SKM-1 treated with dmso at 0.1 percent for 144 hours (cell line): Measurements from ENCODE around the gene CIAO3.

Experiments used
- DNase-seq: peaks from one replicate; lab custom pipeline; 2025; ENCODE audit not compliant: unreplicated experiment; lab: John Stamatoyannopoulos, UW

Gene CIAO3

DNA sequence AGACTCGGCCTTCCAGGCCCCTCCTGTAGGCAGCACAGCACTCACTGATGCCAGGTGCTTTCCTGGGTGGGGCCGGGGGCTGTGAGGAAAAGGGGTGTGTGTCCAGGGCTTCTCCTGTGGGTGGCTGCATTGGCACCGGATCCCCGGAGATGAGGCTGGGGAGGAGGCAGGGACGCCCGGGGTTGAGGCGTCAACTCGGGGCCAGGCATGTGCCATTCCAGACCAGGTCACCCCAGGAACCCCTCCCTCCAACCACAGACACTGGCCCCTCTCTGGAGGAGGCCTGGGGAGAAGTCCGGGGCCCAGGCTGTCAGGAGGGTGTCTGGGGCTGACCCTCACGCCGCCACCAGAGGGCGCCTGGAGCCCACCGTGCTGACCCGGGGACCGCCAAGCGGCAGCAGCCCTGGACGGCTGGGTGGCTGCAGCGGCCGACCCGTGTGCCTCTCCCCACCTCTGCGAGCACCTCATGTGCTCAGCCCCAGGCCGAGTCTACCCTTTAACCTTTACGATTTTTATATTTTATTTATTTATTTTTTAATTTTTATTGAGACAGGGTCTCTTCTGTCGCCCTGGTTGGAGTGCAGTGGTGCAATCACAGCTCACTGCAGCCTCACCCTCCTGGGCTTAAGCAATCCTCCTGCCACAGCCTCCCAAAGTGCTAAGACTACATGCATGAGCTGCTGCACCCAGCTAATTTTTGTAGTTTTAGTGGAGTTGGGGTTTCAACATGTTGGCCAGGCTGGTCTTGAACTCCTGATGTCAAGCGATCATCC is 29.1 kb downstream of the CIAO3 start:
- DNase-seq, result peak; percentile 45

DNA sequence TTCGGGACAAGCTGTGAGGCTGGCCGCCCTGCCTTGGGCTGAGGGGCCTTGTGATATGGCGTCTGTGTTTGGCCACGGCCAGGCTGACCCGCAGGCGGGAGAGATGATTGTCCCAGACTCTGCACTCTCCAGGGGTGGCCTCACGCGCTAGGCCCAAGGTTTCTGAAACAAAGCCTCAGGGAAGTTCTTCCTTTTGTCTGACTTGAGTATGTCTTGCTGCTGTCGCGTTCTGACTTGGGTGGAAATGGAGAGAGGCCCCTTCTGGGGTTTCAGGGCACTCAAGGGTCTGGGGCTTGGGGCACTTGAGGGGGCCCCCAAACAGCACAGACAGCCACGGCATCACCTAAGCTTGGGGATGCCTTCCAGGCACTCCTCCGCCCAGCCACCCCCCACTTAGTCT is 29.7 kb downstream of the CIAO3 start:
- DNase-seq, result no peak

DNA sequence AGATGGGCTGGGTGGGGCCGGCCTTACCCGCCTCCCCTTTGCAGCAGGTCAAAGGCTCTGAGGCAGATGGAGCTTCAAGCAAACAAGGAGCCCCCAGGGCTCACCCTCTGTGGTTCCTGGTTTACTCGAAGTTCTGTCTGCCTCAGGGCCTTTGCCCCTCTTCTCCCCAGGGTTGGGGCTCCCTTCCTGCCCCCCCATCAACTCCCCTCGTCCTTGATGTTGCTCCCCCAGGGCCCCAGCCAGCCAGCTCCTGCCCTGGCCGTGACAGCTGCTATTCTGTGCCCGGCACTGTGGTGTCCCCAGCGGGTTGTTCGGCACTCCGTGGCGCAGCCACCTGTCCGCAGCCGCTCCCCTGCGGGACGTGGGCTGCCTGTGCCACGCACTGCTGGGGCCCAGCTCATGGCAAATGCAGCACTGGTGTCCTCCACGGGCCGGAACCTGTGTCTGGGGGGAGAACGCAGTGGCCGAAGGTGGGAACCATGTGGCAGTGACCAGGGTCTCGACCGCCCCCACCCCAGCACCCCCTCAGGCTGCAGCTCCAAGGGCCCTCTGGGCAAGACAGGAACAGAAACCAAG is 30.2 kb downstream of the CIAO3 start:
- DNase-seq, result no peak

DNA sequence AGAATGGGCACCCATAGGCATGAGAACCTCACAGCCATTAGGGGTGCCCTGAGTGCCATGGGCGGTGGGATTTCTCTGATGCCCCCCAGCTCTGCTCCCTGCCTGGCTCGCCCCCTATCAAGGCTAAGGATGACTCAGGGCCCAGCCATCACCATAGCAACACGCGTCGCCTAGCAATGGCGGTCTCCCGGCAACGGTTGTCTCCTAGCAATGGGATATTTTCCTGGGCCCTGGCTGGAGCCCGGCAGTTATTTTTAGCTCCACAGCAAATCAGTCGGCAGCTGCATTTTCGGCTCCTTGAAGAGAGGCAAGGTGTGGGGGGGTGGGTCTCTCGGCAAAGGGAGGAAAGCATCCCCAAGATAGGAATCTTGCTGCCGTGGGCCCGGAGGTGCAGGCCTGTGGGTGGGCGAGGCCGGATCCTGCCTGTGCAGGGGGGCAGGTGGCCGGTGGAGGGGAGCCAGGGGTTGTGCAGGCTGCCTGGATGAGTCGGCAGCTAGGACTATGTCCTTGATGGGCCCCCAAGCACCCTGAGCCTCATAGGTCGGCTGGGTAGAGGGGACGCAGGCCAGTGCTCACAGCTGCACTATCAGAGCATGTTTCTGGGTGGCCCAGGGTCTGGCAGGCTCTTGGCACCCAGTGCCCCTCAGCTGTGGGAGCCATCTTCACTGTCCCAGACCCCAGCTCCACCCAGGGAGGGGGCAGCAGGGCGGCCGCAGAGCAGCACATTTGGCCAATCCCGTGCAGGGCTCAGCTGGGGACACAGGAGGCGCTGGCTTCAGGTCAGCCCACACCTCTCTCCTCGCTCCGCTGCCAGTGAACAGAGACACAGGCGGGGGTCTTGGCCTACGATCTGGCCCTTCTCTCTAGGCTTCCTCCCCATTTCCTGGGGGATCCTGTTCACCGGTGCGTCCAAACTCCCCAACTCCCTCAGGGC is 31.0 kb downstream of the CIAO3 start:
- DNase-seq, result no peak

GRCh38 chr16:708959-709358 is 31.8 kb downstream of the CIAO3 start:
- DNase-seq, result no peak

DNA sequence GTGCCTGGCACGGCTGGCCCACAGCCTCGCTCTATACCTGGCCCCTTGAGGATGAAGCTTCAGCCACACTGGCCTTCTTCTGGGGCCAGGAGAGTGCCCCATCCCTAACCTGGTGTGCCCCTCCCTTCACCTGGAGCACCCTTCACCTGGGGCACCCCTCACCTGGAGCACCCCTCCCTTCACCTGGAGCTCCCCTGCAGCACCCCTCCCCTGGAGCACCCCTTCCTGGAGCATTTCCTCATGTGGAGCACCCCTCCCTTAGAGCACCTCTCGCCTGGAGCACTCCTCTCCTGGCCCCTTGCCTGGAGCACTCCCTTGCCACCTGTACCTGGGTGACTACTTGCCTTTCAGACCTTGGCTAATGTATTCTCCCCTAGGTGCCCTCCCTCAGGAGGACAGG is 32.8 kb downstream of the CIAO3 start:
- DNase-seq, result no peak

GRCh38 chr16:707062-707538 is 33.7 kb downstream of the CIAO3 start:
- DNase-seq, result no peak

- DNase-seq, result no peak
Observed at GRCh38 chr16:706189-707061, 34.4 kb downstream of the CIAO3 start.

GRCh38 chr16:705431-706188 is 35.2 kb downstream of the CIAO3 start, which contains the start of gene FBXL16:
TSS of gene FBXL16 (minus strand) at chr16:705801. CDS start at chr16:697405, 8,396 bp downstream.
- DNase-seq, result no peak

- DNase-seq, result no peak
Observed at GRCh38 chr16:704552-705380, 36.0 kb downstream of the CIAO3 start.

GRCh38 chr16:704047-704446 is 36.8 kb downstream of the CIAO3 start:
- DNase-seq, result no peak

GRCh38 chr16:703406-703805 is 37.4 kb downstream of the CIAO3 start:
- no peak for DNase-seq

DNA sequence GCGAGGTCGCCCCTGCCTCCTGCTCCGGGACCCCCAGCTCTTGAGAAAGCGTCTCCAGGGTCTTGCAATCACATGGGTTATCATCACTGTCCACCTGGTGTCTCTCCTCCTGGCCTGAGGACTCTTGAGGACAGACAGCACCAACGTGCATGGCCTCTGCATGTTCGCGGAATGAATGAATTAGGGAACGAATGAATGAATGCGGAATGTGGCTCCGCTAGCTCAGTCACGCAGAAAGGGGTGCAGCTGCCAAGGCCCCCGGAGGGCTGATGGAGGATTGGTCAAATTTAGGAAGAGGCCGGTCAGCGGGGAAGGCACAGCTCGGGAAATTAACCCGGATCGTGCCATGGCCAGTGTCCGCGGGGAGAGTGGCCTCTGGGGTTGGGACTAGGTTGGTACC is 38.5 kb downstream of the CIAO3 start:
- no peak for DNase-seq

DNA sequence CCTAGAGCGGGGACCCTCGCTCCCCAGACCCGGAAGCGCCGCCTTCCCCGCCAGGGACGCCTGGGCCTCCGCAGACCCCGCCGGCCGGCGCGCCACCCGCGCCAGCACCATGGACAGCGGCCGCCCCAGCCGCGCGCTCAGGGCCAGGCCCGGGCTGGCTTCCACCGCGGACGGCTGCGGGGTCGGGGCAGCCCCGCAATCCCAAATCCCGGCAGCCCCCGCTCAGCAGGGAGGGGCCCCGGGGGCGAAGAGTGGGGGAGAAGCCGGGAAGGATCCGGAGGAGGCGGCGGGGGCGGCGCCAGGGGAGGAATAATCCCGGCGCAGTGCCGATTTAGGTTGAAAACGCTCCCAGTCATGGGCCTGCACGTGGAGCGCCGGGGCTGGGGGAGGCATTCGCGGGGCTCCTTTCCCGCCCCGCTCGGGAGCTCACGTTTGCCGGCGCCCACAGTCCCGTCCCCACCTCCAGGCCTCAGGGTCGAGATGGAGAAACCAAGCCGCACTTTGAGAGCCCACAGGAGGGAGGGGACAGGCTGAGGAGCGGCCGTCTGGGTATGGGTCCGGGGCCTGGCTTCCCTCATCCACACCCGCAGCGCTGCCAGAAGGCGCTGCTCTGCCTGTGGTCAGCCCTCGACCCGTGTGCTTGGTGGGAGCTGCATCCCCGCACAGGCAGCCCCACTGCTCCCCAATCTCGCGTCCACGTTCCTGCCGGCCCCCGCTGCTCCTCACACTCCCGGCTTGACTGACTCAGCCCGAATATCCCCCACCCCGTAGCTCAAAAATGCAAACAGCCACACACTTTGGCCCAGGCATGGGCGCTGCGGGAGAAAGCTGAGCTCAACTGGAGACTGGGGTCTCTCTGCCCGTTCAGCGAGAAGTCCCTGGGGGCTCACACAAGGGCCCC is 39.9 kb downstream of the CIAO3 start:
- no peak for DNase-seq

DNA sequence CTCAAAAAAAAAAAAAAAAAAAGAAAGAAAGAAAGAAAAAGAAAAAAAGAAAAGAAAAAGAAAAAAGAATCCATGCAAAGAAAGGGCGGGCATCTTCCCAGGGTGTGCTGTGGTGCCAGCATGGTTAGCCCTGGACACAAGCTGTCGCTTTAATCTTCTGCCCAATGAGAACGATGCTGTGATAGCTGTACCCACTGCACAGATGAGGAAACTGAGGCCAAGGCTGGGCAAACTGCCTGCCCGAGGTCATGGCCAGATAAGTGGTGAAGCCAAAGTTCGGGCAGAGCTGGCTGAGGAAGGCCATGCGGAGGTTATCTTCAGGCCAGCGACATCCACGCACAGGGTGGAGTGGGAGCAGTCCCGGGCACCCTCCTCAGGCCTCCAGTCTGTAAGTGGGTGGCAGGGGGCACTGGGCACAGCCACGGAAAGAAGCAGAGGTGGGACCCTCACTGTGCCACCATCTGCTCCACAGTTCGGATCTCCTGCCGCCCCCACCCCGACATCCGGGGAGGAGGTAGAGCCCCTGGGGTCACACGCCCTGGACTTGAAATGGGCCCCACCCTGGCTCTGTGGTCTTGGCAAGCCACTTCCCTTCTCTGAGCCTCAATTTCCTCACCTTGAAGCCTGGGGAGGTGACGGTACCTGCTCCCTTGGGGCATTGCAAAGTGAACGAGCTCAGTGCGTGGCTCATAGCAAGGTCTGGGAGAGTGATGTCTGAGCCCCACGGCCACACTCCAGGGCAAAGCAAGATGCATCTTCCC is 41.7 kb downstream of the CIAO3 start:
- no peak for DNase-seq

GRCh38 chr16:695355-696089 is 45.3 kb downstream of the CIAO3 start:
- no peak for DNase-seq
